Ishikawa (cell line): ENCODE measurements around the gene PPP4R3B.

Experiments used
- CEBPB ChIP-seq: IDR thresholded peaks from 2 replicates; pipeline ENCODE4 v1.6.1; 2012
- CREB1 ChIP-seq: IDR thresholded peaks from 2 replicates; pipeline ENCODE4 v1.6.1; 2012; ENCODE audit warnings: low read depth
- EGR1 ChIP-seq: IDR thresholded peaks from 2 replicates; pipeline ENCODE4 v1.6.1; 2012
- EP300 ChIP-seq: IDR thresholded peaks from 2 replicates; pipeline ENCODE4 v1.6.1; 2012; ENCODE audit warnings: borderline replicate concordance
- FOXM1 ChIP-seq: IDR thresholded peaks from 2 replicates; pipeline ENCODE4 v1.6.1; 2012; ENCODE audit warnings: low read depth, borderline replicate concordance
- MAX ChIP-seq: IDR thresholded peaks from 2 replicates; pipeline ENCODE4 v1.6.1; 2012
- NFIC ChIP-seq: IDR thresholded peaks from 2 replicates; pipeline ENCODE4 v1.6.1; 2012
- RAD21 ChIP-seq: IDR thresholded peaks from 2 replicates; pipeline ENCODE4 v1.6.1; 2012; ENCODE audit warnings: low read depth
- REST ChIP-seq: IDR thresholded peaks from 2 replicates; pipeline ENCODE4 v1.6.1; 2012; ENCODE audit warnings: low read depth, mild to moderate bottlenecking
- TAF1 ChIP-seq: IDR thresholded peaks from 2 replicates; pipeline ENCODE4 v1.6.1; 2012; ENCODE audit warnings: low read depth, mild to moderate bottlenecking
- TCF12 ChIP-seq: IDR thresholded peaks from 2 replicates; pipeline ENCODE4 v1.6.1; 2012; ENCODE audit warnings: low read depth
- TEAD4 ChIP-seq: IDR thresholded peaks from 2 replicates; pipeline ENCODE4 v1.6.1; 2012
- USF1 ChIP-seq: IDR thresholded peaks from 2 replicates; pipeline ENCODE4 v1.6.1; 2012
- YY1 ChIP-seq: IDR thresholded peaks from 2 replicates; pipeline ENCODE4 v1.6.1; 2012; ENCODE audit warnings: low read depth
- ZBTB7A ChIP-seq: IDR thresholded peaks from 2 replicates; pipeline ENCODE4 v1.6.1; 2012; ENCODE audit warnings: low read depth

The PPP4R3B gene

GRCh38 chr2:55609938-55610578 is 7.4 kb downstream of the PPP4R3B start:
- TF ChIP-seq USF1 = no peak
- no peak for TF ChIP-seq REST
- no peak for TF ChIP-seq TCF12
- no peak for TF ChIP-seq CREB1
- TF ChIP-seq TAF1 = no peak
- no peak for TF ChIP-seq ZBTB7A
- no peak for TF ChIP-seq FOXM1
- TF ChIP-seq MAX = no peak

GRCh38 chr2:55609193-55609794 is 8.1 kb downstream of the PPP4R3B start:
- TF ChIP-seq EP300 (no peak), MAX (no peak)

- TF ChIP-seq NFIC (no peak), EGR1 (no peak), EP300 (no peak), USF1 (no peak), TEAD4 (no peak), YY1 (no peak), RAD21 (no peak), CREB1 (no peak), REST (no peak), TAF1 (no peak), CEBPB (no peak), ZBTB7A (no peak), FOXM1 (no peak), MAX (no peak)
Measured at GRCh38 chr2:55607717-55608116, 9.7 kb downstream of the PPP4R3B start.

GRCh38 chr2:55604027-55604565 is 13.3 kb downstream of the PPP4R3B start:
- no peak for TF ChIP-seq CREB1
- no peak for TF ChIP-seq USF1
- no peak for TF ChIP-seq EP300
- no peak for TF ChIP-seq FOXM1
- no peak for TF ChIP-seq NFIC
- TF ChIP-seq REST = no peak
- TF ChIP-seq RAD21 = no peak
- no peak for TF ChIP-seq MAX
- TF ChIP-seq CEBPB = no peak
- no peak for TF ChIP-seq TCF12
- TF ChIP-seq YY1 = no peak
- TF ChIP-seq ZBTB7A = no peak
- no peak for TF ChIP-seq EGR1
- no peak for TF ChIP-seq TEAD4
- no peak for TF ChIP-seq TAF1
